ENCODE results near the gene MOSPD2. TPM values are rescaled to one million over a fixed set of nuclear protein-coding genes. Genes with fewer than 3 reads are reported as not detected.

The MOSPD2 gene
- total and polyA plus RNA-seq, 3 experiments from 2014 or later, result 7.4 to 9.3 (median 8.3) TPM

- no peak for DNase-seq
- Histone ChIP-seq H3K9me3 (ENCODE audit: low read length) (no peaks in the 10 kb centered on the region), H3K4me1 (ENCODE audit: insufficient read depth, low read length) (no peaks in the 10 kb centered on the region), H3K27ac (ENCODE audit: low read depth, low read length) (no peak overlapping the region), H3K27me3 (ENCODE audit: insufficient read depth, low read length, poor library complexity, severe bottlenecking) (no peaks in the 10 kb centered on the region), H3K4me3 (ENCODE audit: low read length) (no peak overlapping the region), H3K36me3 (ENCODE audit: insufficient read depth, low read length) (no peaks in the 10 kb centered on the region)
- Mint-ChIP-seq H3K4me1 (no peaks in the 10 kb centered on the region), H3K27ac (no peak overlapping the region), H3K4me3 (no peak overlapping the region), H3K36me3 (no peaks in the 10 kb centered on the region), H3K27me3 (no peaks in the 10 kb centered on the region), H3K9me3 (peaks cover 0 to 2% (median 0%) of the 10 kb centered on the region in 5 donors)
- CTCF ChIA-PET, result no interaction called here
- POLR2A ChIA-PET, result no interaction called here
These were observed 61.2 kb downstream of the MOSPD2 start for GRCh38 chrX:14934423-14934822.

GRCh38 chrX:14936561-14936960 is 63.3 kb downstream of the MOSPD2 start:
- POLR2A ChIA-PET, result no interaction called here
- H3K9me3 Mint-ChIP-seq, result peaks cover 0 to 2% (median 0%) of the 10 kb centered on the region in 5 donors
- Histone ChIP-seq H3K9me3 (ENCODE audit: low read length) (no peaks in the 10 kb centered on the region), H3K36me3 (ENCODE audit: insufficient read depth, low read length) (no peaks in the 10 kb centered on the region), H3K4me3 (ENCODE audit: low read length) (no peak overlapping the region), H3K4me1 (ENCODE audit: insufficient read depth, low read length) (no peaks in the 10 kb centered on the region), H3K27me3 (ENCODE audit: insufficient read depth, low read length, poor library complexity, severe bottlenecking) (no peaks in the 10 kb centered on the region), H3K27ac (ENCODE audit: low read depth, low read length) (no peak overlapping the region)
- H3K27me3 Mint-ChIP-seq, result peaks cover 0 to 1% of the 10 kb centered on the region in 2 donors
- no peak overlapping the region for H3K27ac Mint-ChIP-seq
- CTCF ChIA-PET, result no interaction called here
- no peak overlapping the region for H3K4me3 Mint-ChIP-seq
- no peak for DNase-seq
- H3K4me1 Mint-ChIP-seq, result no peaks in the 10 kb centered on the region
- H3K36me3 Mint-ChIP-seq, result no peaks in the 10 kb centered on the region

GRCh38 chrX:14939644-14940043 is 66.4 kb downstream of the MOSPD2 start:
- H3K36me3 Mint-ChIP-seq, result no peaks in the 10 kb centered on the region
- POLR2A ChIA-PET, result no interaction called here
- DNase-seq, result no peak

GRCh38 chrX:14941301-14941700 is 68.1 kb downstream of the MOSPD2 start:
- no peak overlapping the region for H3K27ac ChIP-seq (ENCODE audit: low read depth, low read length)
- no peaks in the 10 kb centered on the region for H3K36me3 ChIP-seq (ENCODE audit: insufficient read depth, low read length)
- Mint-ChIP-seq H3K4me1 (no peaks in the 10 kb centered on the region), H3K9me3 (peaks cover 0 to 2% (median 0%) of the 10 kb centered on the region in 5 donors), H3K4me3 (no peak overlapping the region), H3K27me3 (peaks cover 0 to 1% of the 10 kb centered on the region in 2 donors), H3K36me3 (no peaks in the 10 kb centered on the region), H3K27ac (no peak overlapping the region)
- DNase-seq, result no peak
- CTCF ChIA-PET, result no interaction called here
- H3K4me1 ChIP-seq (ENCODE audit: insufficient read depth, low read length), result no peaks in the 10 kb centered on the region
- no peak overlapping the region for H3K4me3 ChIP-seq (ENCODE audit: low read length)
- no peaks in the 10 kb centered on the region for H3K27me3 ChIP-seq (ENCODE audit: insufficient read depth, low read length, poor library complexity, severe bottlenecking)
- POLR2A ChIA-PET, result no interaction called here
- H3K9me3 ChIP-seq (ENCODE audit: low read length), result no peaks in the 10 kb centered on the region

More at GRCh38 chrX:14939644-14940043, 66.4 kb downstream of the MOSPD2 start:
- Mint-ChIP-seq H3K27ac (no peak overlapping the region), H3K27me3 (peaks cover 0 to 1% of the 10 kb centered on the region in 2 donors), H3K9me3 (peaks cover 0 to 2% (median 0%) of the 10 kb centered on the region in 5 donors), H3K4me1 (no peaks in the 10 kb centered on the region), H3K4me3 (no peak overlapping the region)
- Histone ChIP-seq H3K4me1 (ENCODE audit: insufficient read depth, low read length) (no peaks in the 10 kb centered on the region), H3K4me3 (ENCODE audit: low read length) (no peak overlapping the region), H3K27me3 (ENCODE audit: insufficient read depth, low read length, poor library complexity, severe bottlenecking) (no peaks in the 10 kb centered on the region), H3K36me3 (ENCODE audit: insufficient read depth, low read length) (no peaks in the 10 kb centered on the region), H3K9me3 (ENCODE audit: low read length) (no peaks in the 10 kb centered on the region), H3K27ac (ENCODE audit: low read depth, low read length) (no peak overlapping the region)
- CTCF ChIA-PET, result no interaction called here

GRCh38 chrX:14942341-14942740 is 69.1 kb downstream of the MOSPD2 start:
- DNase-seq, result no peak
- Histone ChIP-seq H3K27me3 (ENCODE audit: insufficient read depth, low read length, poor library complexity, severe bottlenecking) (no peaks in the 10 kb centered on the region), H3K27ac (ENCODE audit: low read depth, low read length) (no peak overlapping the region), H3K4me3 (ENCODE audit: low read length) (no peak overlapping the region), H3K4me1 (ENCODE audit: insufficient read depth, low read length) (no peaks in the 10 kb centered on the region), H3K36me3 (ENCODE audit: insufficient read depth, low read length) (no peaks in the 10 kb centered on the region), H3K9me3 (ENCODE audit: low read length) (no peaks in the 10 kb centered on the region)
- ChIA-PET CTCF (no interaction called here), POLR2A (no interaction called here)
- no peaks in the 10 kb centered on the region for H3K36me3 Mint-ChIP-seq
- H3K4me1 Mint-ChIP-seq, result no peaks in the 10 kb centered on the region
- peaks cover 0 to 2% (median 0%) of the 10 kb centered on the region in 5 donors for H3K9me3 Mint-ChIP-seq
- H3K4me3 Mint-ChIP-seq, result no peak overlapping the region
- no peak overlapping the region for H3K27ac Mint-ChIP-seq
- H3K27me3 Mint-ChIP-seq, result peaks cover 0 to 1% of the 10 kb centered on the region in 2 donors

- H3K9me3 ChIP-seq (ENCODE audit: low read length), result no peaks in the 10 kb centered on the region
- no peak overlapping the region for H3K4me3 Mint-ChIP-seq
- H3K4me3 ChIP-seq (ENCODE audit: low read length), result no peak overlapping the region
- H3K4me1 ChIP-seq (ENCODE audit: insufficient read depth, low read length), result no peaks in the 10 kb centered on the region
- no peaks in the 10 kb centered on the region for H3K36me3 Mint-ChIP-seq
- no peaks in the 10 kb centered on the region for H3K9me3 Mint-ChIP-seq
- H3K27me3 Mint-ChIP-seq, result peaks cover 0 to 1% of the 10 kb centered on the region in 2 donors
- ChIA-PET CTCF (no interaction called here), POLR2A (no interaction called here)
- H3K27ac ChIP-seq (ENCODE audit: low read depth, low read length), result no peak overlapping the region
- no peaks in the 10 kb centered on the region for H3K27me3 ChIP-seq (ENCODE audit: insufficient read depth, low read length, poor library complexity, severe bottlenecking)
- H3K27ac Mint-ChIP-seq, result no peak overlapping the region
- no peak for DNase-seq
- no peaks in the 10 kb centered on the region for H3K36me3 ChIP-seq (ENCODE audit: insufficient read depth, low read length)
- H3K4me1 Mint-ChIP-seq, result no peaks in the 10 kb centered on the region
These were observed 70.7 kb downstream of the MOSPD2 start for GRCh38 chrX:14943962-14944361.

GRCh38 chrX:14946606-14947155 is 73.5 kb downstream of the MOSPD2 start:
- Mint-ChIP-seq H3K9me3 (no peaks in the 10 kb centered on the region), H3K27ac (no peak overlapping the region), H3K36me3 (no peaks in the 10 kb centered on the region), H3K4me1 (no peaks in the 10 kb centered on the region), H3K4me3 (no peak overlapping the region), H3K27me3 (peaks cover 0 to 3% of the 10 kb centered on the region in 2 donors)
- Histone ChIP-seq H3K27ac (ENCODE audit: low read depth, low read length) (no peak overlapping the region), H3K4me1 (ENCODE audit: insufficient read depth, low read length) (no peaks in the 10 kb centered on the region), H3K27me3 (ENCODE audit: insufficient read depth, low read length, poor library complexity, severe bottlenecking) (no peaks in the 10 kb centered on the region), H3K9me3 (ENCODE audit: low read length) (no peaks in the 10 kb centered on the region), H3K36me3 (ENCODE audit: insufficient read depth, low read length) (no peaks in the 10 kb centered on the region), H3K4me3 (ENCODE audit: low read length) (no peak overlapping the region)
- CTCF ChIA-PET, result no interaction called here
- DNase-seq, result no peak
- POLR2A ChIA-PET, result no interaction called here

- no peaks in the 10 kb centered on the region for H3K36me3 Mint-ChIP-seq
- no peaks in the 10 kb centered on the region for H3K9me3 Mint-ChIP-seq
These were observed 75.5 kb downstream of the MOSPD2 start for GRCh38 chrX:14948691-14949090.

More at GRCh38 chrX:14948691-14949090, 75.5 kb downstream of the MOSPD2 start:
- Mint-ChIP-seq H3K4me3 (no peak overlapping the region), H3K27ac (no peak overlapping the region), H3K4me1 (no peaks in the 10 kb centered on the region), H3K27me3 (peaks cover 0 to 3% of the 10 kb centered on the region in 2 donors)
- no peaks in the 10 kb centered on the region for H3K9me3 ChIP-seq (ENCODE audit: low read length)
- POLR2A ChIA-PET, result no interaction called here
- no peaks in the 10 kb centered on the region for H3K36me3 ChIP-seq (ENCODE audit: insufficient read depth, low read length)
- CTCF ChIA-PET, result no interaction called here
- H3K27ac ChIP-seq (ENCODE audit: low read depth, low read length), result no peak overlapping the region
- no peaks in the 10 kb centered on the region for H3K4me1 ChIP-seq (ENCODE audit: insufficient read depth, low read length)
- DNase-seq, result no peak
- no peaks in the 10 kb centered on the region for H3K27me3 ChIP-seq (ENCODE audit: insufficient read depth, low read length, poor library complexity, severe bottlenecking)
- no peak overlapping the region for H3K4me3 ChIP-seq (ENCODE audit: low read length)

All from CD8-positive, alpha-beta memory T cell (primary cell).